ENCODE data around the gene AFAP1. TPM values are rescaled to one million over a fixed set of nuclear protein-coding genes. Genes with fewer than 3 reads are reported as not detected.

AFAP1 gene
- total RNA-seq, 1 donor from 2014 or later, result 31.9 TPM

DNA sequence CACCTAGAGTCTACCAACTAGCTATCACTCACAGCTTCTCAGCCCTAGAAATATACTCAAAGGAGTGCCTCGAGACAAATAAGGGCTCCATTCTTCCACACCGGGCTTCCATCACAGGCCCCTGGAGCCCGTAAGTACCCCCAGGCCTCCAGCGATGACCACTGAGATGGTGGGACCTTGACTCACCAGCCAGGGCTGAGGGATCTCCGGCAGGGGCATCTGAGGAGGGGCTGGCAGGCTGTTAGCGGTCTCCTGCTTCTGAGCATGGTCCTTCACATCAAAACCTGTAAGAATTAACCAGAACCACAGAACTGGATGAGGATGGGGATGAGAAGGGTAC is 71.3 kb downstream of the AFAP1 start:
- no peak overlapping the region for H3K27ac Mint-ChIP-seq
- no peak for TF ChIP-seq CTCF (IDR thresholded peaks at IDR 0.05; ENCODE audit: unreplicated experiment)

GRCh38 chr4:7867701-7868435 is 71.8 kb downstream of the AFAP1 start:
- H3K27ac Mint-ChIP-seq, result no peak overlapping the region
- H3K4me3 Mint-ChIP-seq (ENCODE audit: low read depth), result no peak overlapping the region
- peaks cover 34% of the 10 kb centered on the region for H3K36me3 Mint-ChIP-seq (ENCODE audit: insufficient read depth)
- no peaks in the 10 kb centered on the region for H3K27me3 Mint-ChIP-seq
- peaks cover 7% of the 10 kb centered on the region for H3K4me1 Mint-ChIP-seq (ENCODE audit: low read depth)
- no peak for TF ChIP-seq CTCF (IDR thresholded peaks at IDR 0.05; ENCODE audit: unreplicated experiment)
- H3K9me3 Mint-ChIP-seq (ENCODE audit: low read depth), result peaks cover 11% of the 10 kb centered on the region
- DNase-seq (ENCODE audit: low spot score, unreplicated experiment), result no peak

More for the DNA sequence above, 71.3 kb downstream of the AFAP1 start:
- DNase-seq (ENCODE audit: low spot score, unreplicated experiment), result no peak
- Mint-ChIP-seq H3K4me3 (ENCODE audit: low read depth) (no peak overlapping the region), H3K9me3 (ENCODE audit: low read depth) (peaks cover 11% of the 10 kb centered on the region), H3K4me1 (ENCODE audit: low read depth) (peaks cover 3% of the 10 kb centered on the region), H3K36me3 (ENCODE audit: insufficient read depth) (peaks cover 34% of the 10 kb centered on the region), H3K27me3 (no peaks in the 10 kb centered on the region)

DNA sequence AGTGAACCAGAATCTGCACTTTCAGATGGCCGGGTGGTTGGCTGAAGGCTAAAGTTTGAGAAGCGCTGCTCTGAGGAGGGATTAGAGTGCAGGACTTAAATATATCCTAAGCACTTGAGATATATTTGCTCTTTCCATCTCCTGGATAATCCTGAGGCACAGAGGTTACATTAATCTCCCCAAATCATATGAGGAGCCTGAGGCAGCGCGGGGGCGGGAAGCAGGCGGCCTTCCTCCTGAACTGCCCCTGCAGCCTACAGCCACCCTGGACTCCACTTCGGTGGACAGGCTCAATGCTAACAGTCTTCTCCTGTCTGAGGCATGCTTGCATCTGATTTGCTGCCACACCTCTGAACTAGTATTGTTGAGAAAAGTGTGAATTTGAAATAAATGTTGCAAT is 72.5 kb downstream of the AFAP1 start:
- Mint-ChIP-seq H3K9me3 (ENCODE audit: low read depth) (peaks cover 11% of the 10 kb centered on the region), H3K36me3 (ENCODE audit: insufficient read depth) (peaks cover 36% of the 10 kb centered on the region), H3K4me3 (ENCODE audit: low read depth) (no peak overlapping the region), H3K27me3 (no peaks in the 10 kb centered on the region), H3K4me1 (ENCODE audit: low read depth) (peaks cover 10% of the 10 kb centered on the region), H3K27ac (no peak overlapping the region)
- DNase-seq (ENCODE audit: low spot score, unreplicated experiment), result no peak
- no peak for TF ChIP-seq CTCF (IDR thresholded peaks at IDR 0.05; ENCODE audit: unreplicated experiment)

DNA sequence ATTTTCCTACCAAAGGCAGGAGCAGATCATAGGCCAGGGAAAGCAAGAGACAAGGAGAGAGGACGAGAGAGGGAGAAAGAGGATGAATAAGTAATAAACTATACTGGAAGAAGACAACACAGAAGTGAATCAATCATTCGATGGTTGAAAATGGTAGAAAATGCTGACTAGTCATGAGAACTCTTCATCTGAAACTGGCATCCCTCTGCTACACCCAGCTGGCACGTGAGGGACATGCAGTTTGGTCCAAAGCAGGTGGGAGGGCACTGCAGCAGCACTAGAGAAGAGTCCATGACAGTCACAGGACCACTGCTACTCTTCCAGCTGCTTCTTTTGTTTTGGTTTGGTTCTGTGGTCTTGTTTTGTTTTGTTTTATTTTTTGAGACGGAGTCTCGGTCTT is 74.1 kb downstream of the AFAP1 start:
- Mint-ChIP-seq H3K9me3 (ENCODE audit: low read depth) (peaks cover 11% of the 10 kb centered on the region), H3K27ac (peak overlapping the region; percentile 14), H3K4me1 (ENCODE audit: low read depth) (peaks cover 17% of the 10 kb centered on the region), H3K27me3 (no peaks in the 10 kb centered on the region), H3K4me3 (ENCODE audit: low read depth) (no peak overlapping the region), H3K36me3 (ENCODE audit: insufficient read depth) (peaks cover 36% of the 10 kb centered on the region)
- no peak for TF ChIP-seq CTCF (IDR thresholded peaks at IDR 0.05; ENCODE audit: unreplicated experiment)
- no peak for DNase-seq (ENCODE audit: low spot score, unreplicated experiment)

DNA sequence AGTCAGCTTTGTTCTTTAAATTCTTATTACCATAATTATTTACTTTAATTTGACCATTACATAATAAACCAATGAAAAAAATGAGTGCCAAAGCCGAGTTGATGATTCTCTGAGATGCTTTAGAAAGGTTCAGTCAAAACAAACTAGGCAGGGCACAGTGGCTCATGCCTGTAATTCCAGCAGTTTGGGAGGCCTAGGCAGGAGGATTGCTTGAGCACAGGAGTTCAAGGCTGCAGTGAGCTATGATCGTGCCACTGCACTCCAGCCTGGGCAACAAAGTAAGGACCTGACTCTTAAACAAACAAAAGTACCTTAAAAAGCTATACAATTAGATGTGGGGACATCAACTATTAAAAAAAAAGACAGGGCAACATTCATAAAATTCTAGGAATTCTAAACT is 75.0 kb downstream of the AFAP1 start:
- peaks cover 32% of the 10 kb centered on the region for H3K36me3 Mint-ChIP-seq (ENCODE audit: insufficient read depth)
- DNase-seq (ENCODE audit: low spot score, unreplicated experiment), result no peak
- peak overlapping the region; percentile 39 for H3K27ac Mint-ChIP-seq
- H3K27me3 Mint-ChIP-seq, result no peaks in the 10 kb centered on the region
- TF ChIP-seq CTCF (IDR thresholded peaks at IDR 0.05; ENCODE audit: unreplicated experiment), result no peak
- H3K9me3 Mint-ChIP-seq (ENCODE audit: low read depth), result peaks cover 10% of the 10 kb centered on the region
- H3K4me3 Mint-ChIP-seq (ENCODE audit: low read depth), result no peak overlapping the region
- peaks cover 16% of the 10 kb centered on the region for H3K4me1 Mint-ChIP-seq (ENCODE audit: low read depth)
